Adipocyte (in vitro differentiated cells): ENCODE measurements around the gene ANO4.
A peak's percentile ranks its signal among the peaks of the same experiment; 100 is the strongest.
"Not testable (repeated sequence)": the region's sequence is repeated elsewhere in the genome, so short reads cannot be mapped to it uniquely, and the experiment has no call there.

Source experiments
- DNase-seq: peaks from one replicate; pipeline ENCODE4 v3.0.0-alpha.2; 2015; ENCODE audit warnings: low read depth
- H3K27me3 ChIP-seq: replicated peaks from 2 replicates; pipeline ENCODE4 v1.7.0; 2013; ENCODE audit warnings: mild to moderate bottlenecking, low read length, moderate library complexity; ENCODE audit not compliant: control insufficient read depth, insufficient read depth
- H3K36me3 ChIP-seq: 2 replicates; pipeline ENCODE4 v1.7.0; 2013; ENCODE audit warnings: low read length, mild to moderate bottlenecking, moderate library complexity; ENCODE audit not compliant: control insufficient read depth, insufficient read depth, severe bottlenecking
- H3K4me1 ChIP-seq: 2 replicates; pipeline ENCODE4 v1.7.0; 2013; ENCODE audit warnings: mild to moderate bottlenecking, low read length, moderate library complexity; ENCODE audit not compliant: control insufficient read depth, insufficient read depth
- H3K4me3 ChIP-seq: 2 replicates; pipeline ENCODE4 v1.7.0; 2013; ENCODE audit warnings: mild to moderate bottlenecking, low read length, moderate library complexity
- H3K9ac ChIP-seq: 2 replicates; pipeline ENCODE4 v1.7.0; 2013; ENCODE audit warnings: mild to moderate bottlenecking, low read length, moderate library complexity
- H3K9me3 ChIP-seq: 2 replicates; pipeline ENCODE4 v1.7.0; 2013; ENCODE audit warnings: mild to moderate bottlenecking, low read length, moderate library complexity; ENCODE audit not compliant: control insufficient read depth

The ANO4 gene

DNA sequence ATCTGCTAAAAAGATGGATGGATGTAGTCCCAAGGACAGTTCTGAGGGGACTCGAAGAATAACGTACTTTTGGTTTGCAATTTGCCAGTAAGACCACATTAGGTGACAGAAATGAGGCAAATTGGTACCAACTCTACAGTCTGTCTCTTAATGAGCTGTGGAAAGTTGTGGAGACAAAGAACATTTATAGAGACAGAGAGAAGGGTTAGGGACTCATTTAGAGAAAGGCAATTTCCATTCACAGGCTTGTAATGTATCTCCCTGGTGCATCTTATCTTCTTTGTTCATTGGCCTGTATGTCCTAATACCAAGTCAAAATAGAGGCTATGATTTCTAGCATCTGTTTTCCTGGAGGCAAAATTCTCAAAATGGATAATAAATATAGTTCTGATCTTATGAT is 177.5 kb downstream of the ANO4 start:
- Histone ChIP-seq H3K36me3 (no peaks in the 10 kb centered on the region), H3K9me3 (no peaks in the 10 kb centered on the region), H3K9ac (no peak overlapping the region), H3K4me1 (no peaks in the 10 kb centered on the region), H3K4me3 (no peak overlapping the region), H3K27me3 (no peaks in the 10 kb centered on the region)
- no peak for DNase-seq

DNA sequence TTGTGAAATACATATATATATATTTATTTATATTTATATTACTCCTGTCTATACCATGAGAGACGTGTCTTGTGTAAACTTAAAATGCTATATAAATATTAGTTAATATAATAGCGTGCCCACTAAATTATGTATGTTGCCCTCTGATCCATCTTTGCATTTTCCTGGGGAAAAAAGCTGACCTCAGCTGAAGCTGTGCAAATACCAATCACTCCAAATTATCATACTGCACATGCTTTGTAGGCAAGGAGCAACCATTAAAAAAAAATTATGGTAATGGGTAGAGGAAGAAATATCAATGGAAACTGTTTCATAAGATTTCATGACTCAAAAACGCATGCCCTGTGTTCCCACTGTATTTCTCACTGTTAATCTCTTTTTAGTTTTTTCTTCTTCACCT is 179.8 kb downstream of the ANO4 start:
- DNase-seq = no peak
- H3K4me3 ChIP-seq = no peak overlapping the region
- no peaks in the 10 kb centered on the region for H3K27me3 ChIP-seq
- H3K36me3 ChIP-seq = no peaks in the 10 kb centered on the region
- no peaks in the 10 kb centered on the region for H3K9me3 ChIP-seq
- H3K9ac ChIP-seq = no peak overlapping the region
- H3K4me1 ChIP-seq = no peaks in the 10 kb centered on the region

DNA sequence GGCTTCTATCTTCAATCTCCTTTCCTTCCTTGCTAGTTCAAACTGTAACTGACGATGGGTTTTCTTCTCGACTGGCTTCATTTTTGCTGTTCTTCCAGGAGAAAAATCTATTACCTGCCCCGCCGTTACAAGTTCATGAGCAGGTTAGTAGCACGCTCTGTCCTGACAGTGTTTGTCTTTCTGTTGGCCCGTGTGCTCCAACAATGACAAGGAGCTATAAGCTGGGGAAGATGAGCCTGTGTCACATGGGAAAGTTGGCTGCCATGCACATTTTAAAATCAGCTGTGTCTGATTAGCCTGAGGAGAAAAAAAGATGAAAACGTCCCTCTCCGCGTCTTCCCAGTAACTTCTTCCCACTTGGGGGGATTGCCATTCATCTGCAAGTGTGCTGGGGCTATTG is 180.2 kb downstream of the ANO4 start:
- Histone ChIP-seq H3K9ac (no peak overlapping the region), H3K36me3 (no peaks in the 10 kb centered on the region), H3K4me1 (no peaks in the 10 kb centered on the region), H3K4me3 (no peak overlapping the region), H3K27me3 (no peaks in the 10 kb centered on the region), H3K9me3 (no peaks in the 10 kb centered on the region)
- DNase-seq = no peak

DNA sequence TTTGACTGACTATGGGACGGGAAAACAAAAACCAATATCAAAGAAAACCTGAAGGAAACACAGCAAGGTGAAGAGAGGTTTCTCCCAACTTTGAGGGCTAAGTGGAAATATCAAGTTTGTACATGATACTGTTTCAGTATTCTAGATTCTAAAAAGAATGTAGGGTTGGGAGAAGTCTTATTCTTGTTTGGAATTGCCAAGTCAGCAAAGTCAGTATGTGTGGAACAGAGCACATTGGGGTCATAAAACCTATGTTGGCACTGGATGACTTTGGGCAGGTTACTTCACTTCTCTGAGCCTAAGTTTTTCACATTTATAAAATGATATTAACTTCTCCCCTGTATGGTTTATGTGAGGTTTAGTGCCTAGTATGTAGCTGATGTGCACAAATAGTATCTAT is 182.2 kb downstream of the ANO4 start:
- Histone ChIP-seq H3K9ac (no peak overlapping the region), H3K4me3 (no peak overlapping the region), H3K27me3 (no peaks in the 10 kb centered on the region), H3K4me1 (no peaks in the 10 kb centered on the region), H3K9me3 (no peaks in the 10 kb centered on the region), H3K36me3 (no peaks in the 10 kb centered on the region)
- no peak for DNase-seq

DNA sequence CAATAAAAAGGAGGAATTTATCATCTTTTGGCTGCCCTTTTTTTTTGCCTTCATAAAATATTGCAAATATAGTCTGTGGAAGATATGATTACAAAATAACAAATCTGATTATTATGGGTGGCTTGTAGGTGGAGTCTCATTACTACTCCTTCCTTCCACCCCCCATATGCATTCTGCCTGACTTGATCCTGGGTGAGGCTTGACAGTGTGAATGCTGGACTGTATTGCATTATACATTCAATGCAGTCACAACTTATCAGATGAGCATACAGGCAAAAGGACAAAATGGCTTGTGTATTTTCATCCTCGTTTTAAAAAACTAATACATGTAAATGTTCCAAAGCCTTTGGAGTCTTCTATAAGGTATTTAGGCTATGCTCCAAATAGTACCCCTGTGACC is 186.3 kb downstream of the ANO4 start:
- DNase-seq = no peak

DNA sequence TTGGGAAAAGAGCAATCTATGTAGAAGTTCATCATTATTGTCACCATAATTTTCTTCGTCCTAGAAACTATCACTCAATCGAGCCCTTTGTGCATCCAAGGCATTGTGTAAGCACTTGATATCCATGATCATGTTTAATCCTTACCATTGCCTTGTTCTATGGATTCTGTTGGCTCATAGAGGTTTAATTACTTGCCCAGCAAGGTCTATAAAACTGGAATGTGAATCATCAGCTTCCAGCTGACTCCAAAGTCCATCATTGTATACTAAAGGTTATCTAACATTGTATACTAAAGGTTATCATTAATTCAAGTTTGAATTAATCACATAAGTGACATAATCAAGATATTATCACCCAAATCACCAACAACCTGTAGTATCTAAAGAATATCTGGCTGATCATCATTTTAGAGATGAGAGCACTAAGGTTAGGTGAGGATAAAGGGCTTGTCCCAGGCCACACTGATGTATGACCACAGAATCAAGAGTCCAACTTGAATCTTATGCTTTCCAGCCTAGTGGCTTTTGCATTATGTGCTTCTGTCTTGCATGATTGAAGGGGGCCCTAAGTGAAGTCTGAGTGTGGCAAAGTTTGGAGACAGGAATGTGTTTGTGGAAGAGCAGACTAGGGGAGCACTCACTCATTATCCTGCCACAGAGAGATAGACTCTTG is 188.1 kb downstream of the ANO4 start:
- Histone ChIP-seq H3K4me1 (peaks cover 16% of the 10 kb centered on the region), H3K9ac (no peak overlapping the region), H3K4me3 (no peak overlapping the region), H3K9me3 (no peaks in the 10 kb centered on the region), H3K36me3 (no peaks in the 10 kb centered on the region), H3K27me3 (no peaks in the 10 kb centered on the region)
- DNase-seq = no peak

More for the DNA sequence above, 186.3 kb downstream of the ANO4 start:
- Histone ChIP-seq H3K4me1 (no peaks in the 10 kb centered on the region), H3K9ac (no peak overlapping the region), H3K9me3 (no peaks in the 10 kb centered on the region), H3K4me3 (no peak overlapping the region), H3K36me3 (no peaks in the 10 kb centered on the region), H3K27me3 (no peaks in the 10 kb centered on the region)

DNA sequence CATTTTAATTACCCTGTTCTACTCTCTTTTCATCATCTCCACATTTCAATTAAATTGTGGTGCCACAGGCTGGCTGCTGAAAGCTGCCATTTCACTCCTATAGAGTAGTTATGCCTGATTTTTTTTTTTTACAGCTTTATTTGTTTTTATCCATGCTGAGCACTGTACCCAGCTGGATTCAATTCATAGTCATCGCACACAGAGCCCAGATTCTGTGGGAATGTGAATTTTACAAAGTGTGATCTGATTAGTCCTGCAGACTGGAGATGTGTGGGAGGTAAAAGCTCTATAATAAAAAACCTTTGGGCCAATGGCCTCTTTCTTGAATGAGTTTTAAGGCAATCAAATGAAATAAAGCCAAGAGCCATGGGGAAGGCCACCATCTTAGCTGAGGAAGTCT is 190.2 kb downstream of the ANO4 start:
- no peaks in the 10 kb centered on the region for H3K36me3 ChIP-seq
- no peaks in the 10 kb centered on the region for H3K9me3 ChIP-seq
- no peak overlapping the region for H3K9ac ChIP-seq
- H3K27me3 ChIP-seq = no peaks in the 10 kb centered on the region
- H3K4me3 ChIP-seq = no peak overlapping the region
- no peak for DNase-seq
- H3K4me1 ChIP-seq = peaks cover 23% of the 10 kb centered on the region

DNA sequence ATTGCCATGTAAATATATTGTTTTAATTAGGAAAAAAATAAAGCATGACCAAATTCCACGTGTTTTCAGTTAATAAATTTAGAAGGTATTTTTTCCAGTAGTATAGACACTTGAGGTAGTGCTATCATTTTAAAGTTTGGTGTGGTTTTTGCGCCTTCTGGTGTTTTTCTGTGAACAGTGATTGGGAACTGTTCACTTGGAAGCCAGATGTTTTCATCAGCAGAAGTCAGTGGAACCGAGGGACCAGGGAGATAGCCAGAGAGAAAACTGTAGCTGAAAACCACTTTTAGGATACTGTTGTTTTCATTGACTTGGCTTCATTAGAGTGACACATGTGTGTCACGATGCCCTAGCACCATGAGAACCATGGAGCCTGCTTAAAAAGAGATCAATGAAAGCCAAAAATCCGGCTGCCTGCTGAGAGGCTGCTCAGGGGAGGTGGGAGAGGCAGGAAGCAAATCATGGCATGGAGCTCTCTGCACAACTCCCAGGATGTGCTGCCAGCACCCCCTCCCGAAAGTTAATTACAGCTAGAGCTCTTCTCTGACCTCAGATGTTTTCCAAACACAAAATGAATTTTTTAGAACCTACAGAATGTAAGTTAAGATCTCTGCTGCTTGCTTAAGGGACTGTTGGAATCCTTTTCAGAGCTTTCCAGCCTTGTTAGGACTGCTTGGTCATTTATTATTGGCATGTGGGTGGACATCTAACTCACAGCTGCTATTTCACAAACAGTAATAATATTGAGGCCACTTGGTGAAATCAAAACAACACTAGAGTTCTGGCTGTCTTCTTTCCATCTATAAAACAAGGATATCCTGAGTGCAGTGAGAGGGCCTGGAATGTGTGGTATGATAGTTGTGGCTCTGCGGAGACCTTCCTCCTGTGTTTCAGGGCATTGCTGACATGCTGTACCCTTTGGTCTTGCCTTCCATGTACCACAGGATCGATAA is 192.3 kb downstream of the ANO4 start:
- no peaks in the 10 kb centered on the region for H3K9me3 ChIP-seq
- H3K9ac ChIP-seq = peak overlapping the region; percentile 72
- H3K4me3 ChIP-seq = peak overlapping the region; percentile 28
- no peaks in the 10 kb centered on the region for H3K27me3 ChIP-seq
- peak; percentile 28 for DNase-seq
- no peaks in the 10 kb centered on the region for H3K36me3 ChIP-seq
- H3K4me1 ChIP-seq = peaks cover 23% of the 10 kb centered on the region

DNA sequence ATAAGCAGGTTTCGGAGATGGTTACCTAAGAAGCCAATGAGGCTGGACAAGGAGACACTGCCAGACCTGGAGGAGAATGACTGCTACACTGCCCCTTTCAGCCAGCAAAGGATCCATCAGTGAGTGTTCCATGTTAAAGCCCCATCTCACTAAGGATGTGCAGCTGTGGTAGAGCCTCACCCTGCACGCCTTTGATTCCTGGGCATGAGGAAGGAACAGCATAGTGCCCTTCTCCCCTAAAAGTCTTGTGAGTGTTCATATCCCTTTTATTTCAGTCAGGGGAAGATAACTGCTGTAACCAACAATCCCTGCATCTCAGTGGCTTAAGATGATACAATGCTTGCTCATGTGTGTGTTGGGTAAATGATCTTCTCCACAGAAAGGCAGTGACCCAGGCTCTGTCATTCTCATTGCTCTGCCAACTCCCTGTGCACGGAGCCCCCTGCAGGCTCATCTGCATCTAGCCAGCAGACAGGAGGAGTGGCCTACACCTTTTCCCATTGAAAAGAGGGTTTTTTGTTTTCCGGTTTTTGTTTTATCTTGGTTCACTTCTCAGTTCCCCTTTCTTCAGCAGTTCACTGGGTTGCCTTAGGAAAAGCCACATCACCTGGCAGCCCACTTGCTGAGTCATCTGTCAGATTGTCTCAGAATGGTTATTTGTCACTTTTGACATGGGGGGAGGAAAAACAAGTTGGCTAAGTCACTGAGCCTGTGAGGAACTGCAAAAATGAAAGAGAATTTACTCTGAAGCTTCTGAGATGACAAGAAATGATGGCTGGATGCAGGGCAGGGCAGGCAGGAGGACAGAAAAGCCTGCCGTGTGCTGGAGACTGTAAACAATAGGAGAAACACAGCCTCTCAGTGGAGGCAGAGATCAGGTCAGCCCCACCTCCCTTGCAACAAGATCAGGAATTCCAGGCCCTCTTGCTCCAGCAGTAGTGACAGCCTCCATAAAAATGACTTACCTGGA is 193.3 kb downstream of the ANO4 start:
- Histone ChIP-seq H3K4me1 (peaks cover 23% of the 10 kb centered on the region), H3K9ac (peak overlapping the region; percentile 0), H3K4me3 (peak overlapping the region; percentile 5), H3K27me3 (no peaks in the 10 kb centered on the region), H3K9me3 (no peaks in the 10 kb centered on the region), H3K36me3 (no peaks in the 10 kb centered on the region)
- peak; percentile 28 for DNase-seq

DNA sequence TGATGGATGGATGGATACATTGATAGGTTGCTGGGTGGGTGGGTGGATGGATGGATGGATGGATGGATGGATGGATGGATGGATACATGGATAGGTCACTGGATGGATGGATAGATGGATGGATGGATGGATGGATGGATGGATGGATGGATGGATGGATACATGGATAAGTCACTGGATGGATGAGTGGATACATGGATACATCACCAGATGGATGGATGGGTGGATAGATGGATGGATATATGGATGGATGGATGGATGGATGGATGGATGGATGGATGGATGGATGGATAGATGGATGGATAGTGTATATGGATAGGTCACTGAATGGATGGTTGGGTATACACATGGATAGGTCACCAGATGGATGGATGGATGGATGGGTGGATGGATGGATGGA is 194.9 kb downstream of the ANO4 start:
- not testable (repeated sequence) for H3K27me3 ChIP-seq, H3K9me3 ChIP-seq, H3K4me3 ChIP-seq, DNase-seq, H3K36me3 ChIP-seq, H3K9ac ChIP-seq
- peaks cover 23% of the 10 kb centered on the region for H3K4me1 ChIP-seq

DNA sequence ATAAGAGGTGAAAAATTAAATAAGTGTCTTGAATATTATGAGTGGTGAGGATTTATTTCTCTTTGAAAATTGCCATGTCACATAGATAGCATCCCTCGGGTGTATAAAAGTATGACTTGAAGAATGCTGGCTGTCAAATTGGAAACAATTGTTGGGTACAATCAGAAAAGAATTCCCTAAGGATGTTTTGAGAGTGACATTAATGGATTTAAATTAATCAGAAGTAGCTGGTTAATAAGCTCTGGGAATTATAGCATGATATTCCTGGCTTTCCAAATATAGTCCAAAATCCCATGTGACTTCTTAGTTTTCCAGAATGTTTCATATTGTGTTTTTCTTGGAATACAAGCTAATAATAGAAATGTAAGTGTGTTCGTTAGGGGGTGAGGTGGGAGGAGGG is 196.5 kb downstream of the ANO4 start:
- H3K4me1 ChIP-seq = peaks cover 23% of the 10 kb centered on the region
- no peaks in the 10 kb centered on the region for H3K36me3 ChIP-seq
- DNase-seq = no peak
- H3K27me3 ChIP-seq = no peaks in the 10 kb centered on the region
- H3K9me3 ChIP-seq = no peaks in the 10 kb centered on the region
- no peak overlapping the region for H3K9ac ChIP-seq
- H3K4me3 ChIP-seq = no peak overlapping the region
